ENCODE data around the gene ISOC2.

Gene ISOC2

DNA sequence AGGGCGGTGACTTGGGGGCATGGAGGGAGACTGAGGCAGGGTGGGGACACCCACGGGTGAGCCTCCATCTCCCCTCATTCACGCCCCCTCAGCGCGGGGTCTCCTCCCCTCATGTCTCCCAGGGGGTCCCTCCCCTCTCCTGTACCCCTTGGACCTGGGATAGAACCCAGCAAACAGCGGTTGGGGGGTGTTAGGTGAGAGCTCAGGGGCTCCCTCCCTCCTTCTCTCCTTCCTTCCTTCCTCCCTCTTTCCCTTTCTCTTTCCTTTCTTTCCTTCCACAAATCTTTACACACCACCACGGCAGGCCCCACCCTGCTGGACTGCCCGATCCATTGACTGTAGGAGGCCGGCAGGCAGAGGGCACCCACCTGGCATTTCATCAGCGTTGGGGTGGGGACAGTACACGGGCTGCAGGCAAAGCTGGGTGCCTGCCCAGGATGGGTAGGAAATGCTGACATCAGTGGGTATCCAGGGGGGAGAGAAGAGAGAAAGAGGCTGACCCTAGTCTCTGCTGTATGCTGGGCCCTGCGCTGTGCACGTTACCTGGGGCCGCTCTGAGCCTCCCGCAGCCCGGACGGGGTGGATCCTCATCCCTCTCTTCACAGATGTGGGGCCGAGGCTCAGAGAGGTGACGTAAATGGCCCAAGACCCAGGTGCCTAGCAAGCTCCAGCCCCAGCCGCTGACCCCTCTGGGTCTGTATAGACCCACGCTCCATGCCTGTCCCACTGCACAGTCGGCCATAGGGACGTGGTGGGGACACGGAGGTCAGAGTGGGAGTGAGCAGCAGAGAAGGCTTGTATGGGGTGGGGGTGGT lies 30.3 kb upstream of the ISOC2 start:
- Histone ChIP-seq H3K36me3 (ENCODE audit: insufficient read depth, low read length) (no peaks in the 10 kb centered on the region), H3K4me3 (no peak overlapping the region), H3K27ac (no peak overlapping the region), H3K9ac (ENCODE audit: insufficient read length) (no peak overlapping the region), H3K9me3 (ENCODE audit: low read depth, low read length) (no peaks in the 10 kb centered on the region)
- no peak for TF ChIP-seq FOXP2 (optimal IDR thresholded peaks at IDR 0.05; ENCODE audit: control extremely low read depth, extremely low read length, insufficient read depth)
- no peak for TF ChIP-seq EZH2 (IDR thresholded peaks at IDR 0.05)
- TF ChIP-seq POLR2AphosphoS5 (IDR thresholded peaks at IDR 0.05; ENCODE audit: borderline replicate concordance, low read depth, low read length) = no peak
- no peak for DNase-seq (ENCODE audit: low read depth, low spot score)

DNA sequence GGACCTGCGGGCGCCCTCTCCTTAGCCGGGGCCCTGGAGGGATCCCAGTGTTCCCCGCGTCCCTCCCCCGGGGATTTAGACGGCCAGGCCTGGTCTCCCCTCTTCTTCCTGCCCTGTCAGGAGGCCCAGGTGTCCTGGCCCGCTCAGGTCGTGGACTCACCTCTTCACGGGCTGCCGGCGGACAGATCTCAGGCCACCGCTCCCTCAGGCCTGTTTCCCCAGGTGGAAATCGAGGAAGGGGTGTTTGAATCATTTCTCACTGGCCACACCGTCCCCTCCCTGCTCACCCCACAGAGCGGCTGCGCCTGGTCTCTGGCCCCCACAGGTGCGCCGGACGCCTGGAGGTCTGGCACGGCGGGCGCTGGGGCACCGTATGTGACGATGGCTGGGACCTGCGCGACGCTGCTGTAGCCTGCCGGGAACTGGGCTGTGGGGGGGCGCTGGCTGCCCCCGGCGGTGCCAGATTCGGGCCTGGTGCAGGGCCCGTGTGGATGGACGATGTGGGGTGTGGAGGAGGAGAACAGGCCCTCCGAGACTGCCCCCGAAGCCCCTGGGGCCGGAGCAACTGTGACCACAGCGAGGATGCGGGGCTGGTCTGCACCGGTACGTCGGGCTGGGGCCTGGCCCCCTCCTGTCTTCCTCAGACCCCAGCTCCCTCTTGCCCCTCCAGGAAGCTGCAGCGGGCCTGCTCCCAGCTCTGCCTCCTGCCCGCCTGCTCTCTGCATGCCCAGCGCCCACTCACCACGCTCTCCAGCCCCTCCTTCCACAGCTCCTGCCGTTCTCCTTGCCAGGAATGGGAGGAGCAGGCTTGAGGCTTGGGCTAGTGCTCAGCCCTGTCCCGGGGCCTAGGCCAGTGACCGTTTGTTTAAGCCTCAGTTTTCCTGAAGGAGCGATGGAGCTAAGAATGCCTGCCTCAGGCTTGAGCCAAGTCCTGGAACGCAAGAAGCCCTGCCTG lies 29.3 kb upstream of the ISOC2 start:
- Histone ChIP-seq H3K4me3 (no peak overlapping the region), H3K36me3 (ENCODE audit: insufficient read depth, low read length) (no peaks in the 10 kb centered on the region), H3K9me3 (ENCODE audit: low read depth, low read length) (no peaks in the 10 kb centered on the region), H3K27ac (no peak overlapping the region), H3K9ac (ENCODE audit: insufficient read length) (no peak overlapping the region)
- no peak for TF ChIP-seq FOXP2 (optimal IDR thresholded peaks at IDR 0.05; ENCODE audit: control extremely low read depth, extremely low read length, insufficient read depth)
- TF ChIP-seq POLR2AphosphoS5 (IDR thresholded peaks at IDR 0.05; ENCODE audit: borderline replicate concordance, low read depth, low read length) = no peak
- no peak for TF ChIP-seq EZH2 (IDR thresholded peaks at IDR 0.05)
- DNase-seq (ENCODE audit: low read depth, low spot score) = no peak

DNA sequence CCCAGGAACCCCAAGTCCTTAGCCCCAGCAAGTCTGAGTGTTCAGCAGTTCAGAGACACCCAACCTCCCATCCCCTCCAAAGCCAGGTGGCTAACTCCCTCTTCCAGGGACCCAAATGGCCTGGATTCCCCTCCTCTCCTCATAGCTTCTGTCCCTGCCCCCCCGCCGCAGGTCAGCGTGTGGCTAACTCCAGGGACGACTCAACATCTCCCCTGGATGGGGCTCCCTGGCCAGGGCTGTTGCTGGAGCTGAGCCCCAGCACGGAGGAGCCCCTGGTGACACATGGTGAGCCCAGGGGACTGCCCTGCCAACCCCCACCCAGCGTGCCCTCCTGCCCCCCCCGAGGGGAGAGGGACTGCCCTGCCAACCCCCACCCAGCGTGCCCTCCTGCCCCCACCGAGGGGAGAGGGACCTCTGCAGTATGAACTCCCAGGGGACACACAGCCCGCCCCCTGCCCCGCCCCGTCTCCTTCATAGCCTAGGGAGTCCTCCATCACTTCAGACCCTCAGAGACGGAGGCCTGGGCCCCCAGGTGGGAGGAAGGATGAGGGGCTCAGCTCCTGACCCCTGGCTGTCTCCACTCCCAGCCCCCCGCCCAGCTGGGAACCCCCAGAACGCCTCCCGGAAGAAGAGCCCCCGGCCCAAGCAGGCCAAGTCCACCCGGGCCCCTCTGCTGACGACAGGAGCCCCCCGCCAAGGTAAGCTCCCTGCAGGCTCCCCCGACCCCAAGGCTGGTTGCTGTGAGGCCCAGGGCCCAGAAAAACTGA lies 28.5 kb upstream of the ISOC2 start:
- Histone ChIP-seq H3K9ac (ENCODE audit: insufficient read length) (no peak overlapping the region), H3K4me3 (no peak overlapping the region), H3K27ac (no peak overlapping the region), H3K9me3 (ENCODE audit: low read depth, low read length) (no peaks in the 10 kb centered on the region), H3K36me3 (ENCODE audit: insufficient read depth, low read length) (no peaks in the 10 kb centered on the region)
- no peak for TF ChIP-seq POLR2AphosphoS5 (IDR thresholded peaks at IDR 0.05; ENCODE audit: borderline replicate concordance, low read depth, low read length)
- no peak for TF ChIP-seq EZH2 (IDR thresholded peaks at IDR 0.05)
- TF ChIP-seq FOXP2 (optimal IDR thresholded peaks at IDR 0.05; ENCODE audit: control extremely low read depth, extremely low read length, insufficient read depth) = no peak
- no peak for DNase-seq (ENCODE audit: low read depth, low spot score)

DNA sequence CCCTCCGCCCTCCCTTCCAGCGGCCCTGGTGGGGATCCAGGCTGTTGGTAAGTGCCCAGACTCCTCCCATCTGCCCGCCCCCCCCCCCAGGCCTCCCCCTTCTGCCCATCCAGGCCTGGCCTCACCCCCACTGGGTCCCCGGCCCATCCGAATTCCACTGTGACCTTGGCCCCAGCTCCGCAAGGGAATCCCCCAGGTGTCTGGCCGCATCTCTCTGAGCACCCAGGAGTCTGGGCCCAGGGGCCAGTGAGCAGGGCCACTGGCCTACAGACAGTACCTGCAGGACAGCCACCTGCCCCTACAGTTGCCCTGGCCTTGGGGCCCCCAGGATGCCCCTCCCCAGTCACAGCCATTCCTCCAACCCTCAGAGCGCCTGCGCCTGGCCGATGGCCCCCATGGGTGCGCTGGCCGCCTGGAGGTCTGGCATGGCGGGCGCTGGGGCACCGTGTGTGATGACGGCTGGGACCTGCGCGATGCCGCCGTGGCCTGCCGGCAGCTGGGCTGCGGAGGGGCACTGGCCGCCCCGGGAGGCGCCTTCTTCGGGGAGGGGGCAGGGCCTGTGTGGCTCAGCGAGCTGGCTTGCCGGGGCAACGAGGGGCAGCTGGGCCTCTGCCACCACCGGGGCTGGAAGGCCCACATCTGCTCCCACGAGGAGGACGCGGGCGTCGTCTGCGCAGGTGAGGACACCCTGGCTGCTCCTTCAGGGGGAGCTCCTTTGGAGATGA lies 27.7 kb upstream of the ISOC2 start:
- H3K9ac ChIP-seq (ENCODE audit: insufficient read length) = no peak overlapping the region
- no peak for DNase-seq (ENCODE audit: low read depth, low spot score)
- no peaks in the 10 kb centered on the region for H3K36me3 ChIP-seq (ENCODE audit: insufficient read depth, low read length)
- no peak overlapping the region for H3K27ac ChIP-seq
- TF ChIP-seq EZH2 (IDR thresholded peaks at IDR 0.05) (no peak), FOXP2 (optimal IDR thresholded peaks at IDR 0.05; ENCODE audit: control extremely low read depth, extremely low read length, insufficient read depth) (no peak), POLR2AphosphoS5 (IDR thresholded peaks at IDR 0.05; ENCODE audit: borderline replicate concordance, low read depth, low read length) (no peak)
- H3K4me3 ChIP-seq = no peak overlapping the region
- no peaks in the 10 kb centered on the region for H3K9me3 ChIP-seq (ENCODE audit: low read depth, low read length)

DNA sequence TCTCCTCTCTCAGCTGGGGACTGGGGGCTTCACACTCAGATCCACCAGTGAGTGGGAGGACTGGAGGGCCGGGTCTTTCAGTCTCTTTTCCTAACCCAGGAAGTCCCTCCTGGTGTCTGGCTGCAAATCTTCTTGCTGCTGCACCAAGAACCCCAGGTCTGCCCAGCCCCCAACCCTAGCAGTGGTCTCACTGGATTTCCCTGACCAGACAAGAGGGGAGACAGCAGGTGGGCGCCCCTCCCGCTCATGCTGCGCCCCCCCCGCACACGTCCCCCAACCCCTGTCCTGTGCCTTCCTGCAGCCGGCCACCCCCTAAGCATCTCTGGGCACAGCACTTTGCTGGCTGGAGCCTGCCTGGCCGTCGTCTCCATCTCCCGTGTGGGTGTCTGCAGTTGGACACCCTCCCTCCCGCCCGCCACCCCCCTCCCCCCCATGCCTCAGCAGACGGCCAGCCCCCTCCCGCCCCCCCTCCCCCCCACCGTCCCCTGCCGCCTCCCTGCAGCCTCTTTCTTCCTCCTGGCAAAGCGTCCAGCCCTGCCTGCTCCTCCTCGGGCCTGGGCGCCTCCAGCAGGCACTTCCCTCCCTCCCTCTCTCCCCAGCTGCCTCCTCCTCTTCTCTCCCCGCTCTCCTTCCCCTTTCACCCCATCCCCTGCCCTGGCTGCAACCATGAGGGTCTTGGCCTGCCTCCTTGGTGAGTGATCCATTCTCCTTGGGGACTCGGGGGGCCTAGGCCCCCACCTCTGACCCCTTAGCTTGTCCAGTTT lies 26.7 kb upstream of the ISOC2 start, which contains the start of gene SSC5D:
Gene SSC5D (plus strand): TSS at position 513 of the 764 bp plus-strand sequence. CDS start 154 bp downstream, at position 667.
- DNase-seq (ENCODE audit: low read depth, low spot score) = no peak
- H3K27ac ChIP-seq = peak within 1 kb of the TSS; percentile 77; the same call in 1 of the 2 replicates
- H3K4me3 ChIP-seq = no peak within 1 kb of the TSS

DNA sequence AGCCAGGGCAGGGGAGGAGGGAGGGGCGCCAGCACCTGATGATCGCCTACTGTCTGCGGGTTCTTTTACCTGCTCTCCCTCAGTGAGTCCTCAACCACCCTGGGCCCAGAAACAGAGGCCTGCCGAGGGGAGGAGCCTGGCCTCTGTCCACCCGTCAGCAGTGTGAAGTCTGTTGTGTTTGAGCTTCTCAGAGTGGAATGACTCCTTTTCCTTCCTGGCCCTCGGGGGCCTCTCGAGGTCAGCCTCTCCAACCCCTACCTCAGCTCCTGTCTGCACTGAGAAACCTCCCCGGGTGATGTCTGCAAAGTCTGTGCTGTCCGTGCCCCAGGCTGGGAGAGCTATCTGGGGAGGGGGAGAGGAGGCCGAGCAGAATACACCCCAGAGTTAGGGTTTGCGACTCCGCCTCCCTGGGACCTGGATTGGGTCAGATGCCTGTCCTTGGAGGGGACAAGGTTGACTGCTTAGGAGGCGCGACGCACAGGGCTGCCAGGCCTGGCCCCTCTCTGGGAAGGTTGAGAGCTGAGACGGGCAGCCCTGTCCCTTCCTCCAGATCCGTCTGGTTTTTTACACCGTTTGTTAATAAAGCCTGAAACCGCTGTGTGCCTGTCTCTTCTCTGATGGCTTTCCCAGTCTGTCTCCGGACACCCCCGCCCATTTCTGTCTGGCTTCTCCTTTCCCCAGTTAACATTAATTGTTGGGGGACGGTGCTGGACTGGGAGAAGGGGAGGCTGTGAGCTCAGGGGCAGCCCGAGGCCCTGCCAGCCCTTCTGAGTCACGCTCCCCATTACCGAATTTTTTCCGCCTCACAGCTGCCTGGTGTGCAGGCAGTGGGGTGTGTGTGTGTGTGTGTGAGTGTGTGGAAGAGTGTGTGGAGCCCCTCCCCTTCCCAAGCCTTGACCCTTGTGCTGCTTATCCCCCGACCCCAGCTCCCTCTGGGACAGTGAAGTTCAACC lies 25.8 kb upstream of the ISOC2 start:
- no peak for DNase-seq (ENCODE audit: low read depth, low spot score)
- TF ChIP-seq EZH2 (IDR thresholded peaks at IDR 0.05) (no peak), POLR2AphosphoS5 (IDR thresholded peaks at IDR 0.05; ENCODE audit: borderline replicate concordance, low read depth, low read length) (no peak), FOXP2 (optimal IDR thresholded peaks at IDR 0.05; ENCODE audit: control extremely low read depth, extremely low read length, insufficient read depth) (no peak)
- H3K27ac ChIP-seq = peak overlapping the region; percentile 77; the same call in 1 of the 2 replicates
- no peaks in the 10 kb centered on the region for H3K36me3 ChIP-seq (ENCODE audit: insufficient read depth, low read length)
- peak overlapping the region; percentile 22 for H3K9ac ChIP-seq (ENCODE audit: insufficient read length)
- no peak overlapping the region for H3K4me3 ChIP-seq
- H3K9me3 ChIP-seq (ENCODE audit: low read depth, low read length) = no peaks in the 10 kb centered on the region

More for the DNA sequence above, 26.7 kb upstream of the ISOC2 start, which contains the start of gene SSC5D:
- no peaks in the 10 kb centered on the region for H3K36me3 ChIP-seq (ENCODE audit: insufficient read depth, low read length)
- H3K9ac ChIP-seq (ENCODE audit: insufficient read length) = peak within 1 kb of the TSS; percentile 22
- no peak for TF ChIP-seq POLR2AphosphoS5 (IDR thresholded peaks at IDR 0.05; ENCODE audit: borderline replicate concordance, low read depth, low read length)
- no peak for TF ChIP-seq EZH2 (IDR thresholded peaks at IDR 0.05)
- TF ChIP-seq FOXP2 (optimal IDR thresholded peaks at IDR 0.05; ENCODE audit: control extremely low read depth, extremely low read length, insufficient read depth) = no peak
- H3K9me3 ChIP-seq (ENCODE audit: low read depth, low read length) = no peaks in the 10 kb centered on the region

All from SK-N-MC (cell line).